Measurements from ENCODE around the gene KLRC4.
"Not testable (repeated sequence)": the region's sequence is repeated elsewhere in the genome, so short reads cannot be mapped to it uniquely, and the experiment has no call there.

DNA sequence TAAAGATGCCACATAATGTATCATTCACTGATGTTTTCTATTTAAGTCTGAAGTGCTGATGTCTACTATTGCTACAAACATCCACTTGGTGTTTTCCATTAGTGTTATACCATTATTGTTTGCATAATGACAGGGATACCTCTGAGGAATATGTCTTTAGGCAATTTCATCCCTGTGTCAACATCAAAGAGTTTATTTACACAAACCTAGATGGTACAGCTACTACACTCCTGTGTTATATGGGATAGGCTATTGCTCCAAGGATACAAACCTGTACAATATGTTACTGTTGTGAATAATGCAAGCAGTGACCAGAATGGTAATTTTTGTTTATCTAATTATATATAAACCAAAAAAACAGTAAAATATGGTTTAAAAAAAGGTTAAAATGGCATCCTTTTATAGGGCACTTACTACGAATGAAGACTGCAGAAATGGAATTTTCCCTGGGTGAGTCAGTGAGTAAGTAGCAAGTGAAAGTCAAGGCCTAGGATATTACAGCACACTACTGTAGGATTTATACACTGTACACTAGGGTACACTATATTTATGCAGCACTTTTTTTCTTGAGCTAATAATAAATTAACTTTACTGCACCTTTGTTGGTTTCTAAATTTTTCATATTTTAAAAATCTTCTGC lies 14.8 kb upstream of the KLRC4 start:
- TF ChIP-seq, protein P1, sequence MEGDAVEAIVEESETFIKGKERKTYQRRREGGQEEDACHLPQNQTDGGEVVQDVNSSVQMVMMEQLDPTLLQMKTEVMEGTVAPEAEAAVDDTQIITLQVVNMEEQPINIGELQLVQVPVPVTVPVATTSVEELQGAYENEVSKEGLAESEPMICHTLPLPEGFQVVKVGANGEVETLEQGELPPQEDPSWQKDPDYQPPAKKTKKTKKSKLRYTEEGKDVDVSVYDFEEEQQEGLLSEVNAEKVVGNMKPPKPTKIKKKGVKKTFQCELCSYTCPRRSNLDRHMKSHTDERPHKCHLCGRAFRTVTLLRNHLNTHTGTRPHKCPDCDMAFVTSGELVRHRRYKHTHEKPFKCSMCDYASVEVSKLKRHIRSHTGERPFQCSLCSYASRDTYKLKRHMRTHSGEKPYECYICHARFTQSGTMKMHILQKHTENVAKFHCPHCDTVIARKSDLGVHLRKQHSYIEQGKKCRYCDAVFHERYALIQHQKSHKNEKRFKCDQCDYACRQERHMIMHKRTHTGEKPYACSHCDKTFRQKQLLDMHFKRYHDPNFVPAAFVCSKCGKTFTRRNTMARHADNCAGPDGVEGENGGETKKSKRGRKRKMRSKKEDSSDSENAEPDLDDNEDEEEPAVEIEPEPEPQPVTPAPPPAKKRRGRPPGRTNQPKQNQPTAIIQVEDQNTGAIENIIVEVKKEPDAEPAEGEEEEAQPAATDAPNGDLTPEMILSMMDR (IDR thresholded peaks at IDR 0.05): not testable (repeated sequence)
- TF ChIP-seq EP300, POLR2A, POLR2AphosphoS5 (IDR thresholded peaks at IDR 0.05): not testable (repeated sequence)
